Epithelial cell of prostate (primary cell): ENCODE measurements around the gene BFSP1.

ENCODE experiments used
- DNase-seq: peaks from one replicate; pipeline ENCODE4 v3.0.0-alpha.2; 2011; ENCODE audit warnings: low read depth, low spot score
- H3K27ac ChIP-seq: fragments of 450-650 bp; 2 replicates; pipeline ENCODE4 v1.5.1; 2017; ENCODE audit warnings: mild to moderate bottlenecking

BFSP1 gene

GRCh38 chr20:17530716-17531664, at the start of gene BFSP1:
BFSP1 (minus strand) TSS chr20:17531379; CDS start chr20:17531329, 50 bp downstream.
- no peak within 1 kb of the TSS for H3K27ac ChIP-seq
- no peak for DNase-seq

GRCh38 chr20:17580895-17581294, 49.7 kb upstream of the BFSP1 start:
- no peak for DNase-seq
- H3K27ac ChIP-seq, result peak overlapping the region; percentile 53

- DNase-seq, result no peak
Observed at GRCh38 chr20:17579369-17580039, 48.3 kb upstream of the BFSP1 start.

GRCh38 chr20:17576215-17576614, 45.0 kb upstream of the BFSP1 start:
- no peak for DNase-seq
- H3K27ac ChIP-seq, result no peak overlapping the region

More at GRCh38 chr20:17579369-17580039, 48.3 kb upstream of the BFSP1 start:
- H3K27ac ChIP-seq, result peak overlapping the region; percentile 53

GRCh38 chr20:17573463-17573862, 42.3 kb upstream of the BFSP1 start:
- DNase-seq, result no peak
- no peak overlapping the region for H3K27ac ChIP-seq

GRCh38 chr20:17572034-17572638, 41.0 kb upstream of the BFSP1 start:
- H3K27ac ChIP-seq, result peak overlapping the region; percentile 90
- DNase-seq, result no peak

GRCh38 chr20:17571153-17571527, 40.0 kb upstream of the BFSP1 start:
- H3K27ac ChIP-seq, result peak overlapping the region; percentile 90
- no peak for DNase-seq

GRCh38 chr20:17570347-17571152, 39.4 kb upstream of the BFSP1 start:
- no peak for DNase-seq
- peak overlapping the region; percentile 90 for H3K27ac ChIP-seq

GRCh38 chr20:17569616-17570346, 38.6 kb upstream of the BFSP1 start, which contains the start of gene DSTN:
DSTN (plus strand) TSS chr20:17570075; CDS start chr20:17570209, 134 bp downstream.
- peak; percentile 73 for DNase-seq
- H3K27ac ChIP-seq, result peak within 1 kb of the TSS; percentile 90

GRCh38 chr20:17568972-17569521, 37.9 kb upstream of the BFSP1 start:
- no peak for DNase-seq
- H3K27ac ChIP-seq, result peak overlapping the region; percentile 90

- H3K27ac ChIP-seq, result peak overlapping the region; percentile 90
- no peak for DNase-seq
Observed at GRCh38 chr20:17568045-17568788, 37.0 kb upstream of the BFSP1 start.

- no peak overlapping the region for H3K27ac ChIP-seq
- no peak for DNase-seq
Observed at GRCh38 chr20:17566345-17566744, 35.2 kb upstream of the BFSP1 start.

GRCh38 chr20:17565169-17565845, 34.1 kb upstream of the BFSP1 start:
- DNase-seq, result no peak
- H3K27ac ChIP-seq, result no peak overlapping the region

- DNase-seq, result no peak
- H3K27ac ChIP-seq, result peak overlapping the region; percentile 67
Observed at GRCh38 chr20:17562804-17563305, 31.7 kb upstream of the BFSP1 start.

- no peak for DNase-seq
- peak overlapping the region; percentile 99 for H3K27ac ChIP-seq
Observed at GRCh38 chr20:17560344-17561074, 29.3 kb upstream of the BFSP1 start.

- no peak for DNase-seq
- peak overlapping the region; percentile 99 for H3K27ac ChIP-seq
Observed at GRCh38 chr20:17559338-17559737, 28.2 kb upstream of the BFSP1 start.

- H3K27ac ChIP-seq, result peak overlapping the region; percentile 99
- no peak for DNase-seq
Observed at GRCh38 chr20:17558941-17559304, 27.7 kb upstream of the BFSP1 start.
